PC-9 (cell line): ENCODE results near the gene IKZF3.

Experiments used
- EZH2 ChIP-seq: fragments of 200-600 bp; sonication (generic); IDR thresholded peaks from 2 replicates; pipeline ENCODE4 v1.8.0; 2017; ENCODE audit warnings: antibody characterized with exemption, low read depth
- TF ChIP-seq, protein P1 (sequence below): fragments of 200-600 bp; sonication (generic); conservative IDR thresholded peaks from 2 replicates; pipeline ENCODE4 v1.6.1; 2017; ENCODE audit warnings: mixed run types, antibody characterized with exemption, mild to moderate bottlenecking, moderate library complexity

DNA sequence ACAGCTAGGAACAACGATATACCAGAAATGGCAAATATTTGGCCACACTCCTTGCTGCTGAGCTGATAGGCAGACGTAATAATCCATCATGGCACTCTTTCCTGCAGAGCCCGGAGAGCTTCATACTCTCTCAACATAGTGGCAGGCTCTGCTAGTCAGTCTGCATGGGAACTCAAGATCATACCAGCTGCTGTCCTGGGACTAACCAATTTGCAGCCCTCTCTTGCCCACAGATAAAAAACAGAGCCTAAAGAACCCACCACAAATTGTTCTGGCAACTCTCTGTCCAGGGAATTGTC lies 40.8 kb upstream of the IKZF3 start:
- TF ChIP-seq EZH2: no peak
- TF ChIP-seq, protein P1, sequence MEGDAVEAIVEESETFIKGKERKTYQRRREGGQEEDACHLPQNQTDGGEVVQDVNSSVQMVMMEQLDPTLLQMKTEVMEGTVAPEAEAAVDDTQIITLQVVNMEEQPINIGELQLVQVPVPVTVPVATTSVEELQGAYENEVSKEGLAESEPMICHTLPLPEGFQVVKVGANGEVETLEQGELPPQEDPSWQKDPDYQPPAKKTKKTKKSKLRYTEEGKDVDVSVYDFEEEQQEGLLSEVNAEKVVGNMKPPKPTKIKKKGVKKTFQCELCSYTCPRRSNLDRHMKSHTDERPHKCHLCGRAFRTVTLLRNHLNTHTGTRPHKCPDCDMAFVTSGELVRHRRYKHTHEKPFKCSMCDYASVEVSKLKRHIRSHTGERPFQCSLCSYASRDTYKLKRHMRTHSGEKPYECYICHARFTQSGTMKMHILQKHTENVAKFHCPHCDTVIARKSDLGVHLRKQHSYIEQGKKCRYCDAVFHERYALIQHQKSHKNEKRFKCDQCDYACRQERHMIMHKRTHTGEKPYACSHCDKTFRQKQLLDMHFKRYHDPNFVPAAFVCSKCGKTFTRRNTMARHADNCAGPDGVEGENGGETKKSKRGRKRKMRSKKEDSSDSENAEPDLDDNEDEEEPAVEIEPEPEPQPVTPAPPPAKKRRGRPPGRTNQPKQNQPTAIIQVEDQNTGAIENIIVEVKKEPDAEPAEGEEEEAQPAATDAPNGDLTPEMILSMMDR: no peak
